Measurements from ENCODE around the gene COX5B.
A peak's percentile ranks its signal among the peaks of the same experiment; 100 is the strongest.
"Not testable (repeated sequence)": the region's sequence is repeated elsewhere in the genome, so short reads cannot be mapped to it uniquely, and the experiment has no call there.

The COX5B gene

GRCh38 chr2:97673182-97673914 lies 27.5 kb downstream of the COX5B start:
- DNase-seq (ENCODE audit: low read depth, low spot score), result no peak

- DNase-seq (ENCODE audit: low read depth, low spot score), result no peak
Observed at GRCh38 chr2:97673915-97674283, 28.0 kb downstream of the COX5B start.

DNA sequence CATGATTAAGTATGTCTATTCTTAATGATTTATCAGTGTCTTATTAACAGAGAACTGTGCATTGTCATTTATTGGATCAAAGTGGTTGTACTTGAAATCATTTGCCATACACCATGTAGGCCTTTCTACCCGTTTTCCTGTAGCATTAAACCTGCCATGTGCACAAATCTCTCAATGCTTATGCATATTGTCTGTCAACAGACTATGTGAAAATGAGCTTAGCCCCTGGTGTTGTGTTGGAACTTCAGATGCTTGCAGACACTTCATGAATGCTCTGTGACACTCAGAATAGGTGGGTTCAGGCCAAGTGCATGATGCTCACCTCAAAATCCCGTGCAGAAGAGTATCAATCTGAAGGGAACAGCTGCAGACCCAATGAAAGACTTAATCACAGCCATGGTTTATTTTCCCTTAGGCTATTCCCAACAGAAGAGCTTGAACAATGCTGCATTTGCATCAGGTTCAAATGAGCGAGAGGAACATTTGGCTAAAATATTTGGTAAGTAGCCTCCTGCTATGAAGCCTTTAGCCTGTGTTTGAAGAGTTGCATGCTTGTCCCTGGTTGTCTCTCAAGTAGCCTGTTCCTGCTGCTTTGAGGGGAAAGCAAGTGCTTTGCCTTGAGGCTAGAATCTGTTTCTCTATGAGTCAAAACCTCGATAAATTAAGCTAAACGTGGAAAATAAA lies 29.7 kb downstream of the COX5B start:
- DNase-seq (ENCODE audit: low read depth, low spot score), result no peak

DNA sequence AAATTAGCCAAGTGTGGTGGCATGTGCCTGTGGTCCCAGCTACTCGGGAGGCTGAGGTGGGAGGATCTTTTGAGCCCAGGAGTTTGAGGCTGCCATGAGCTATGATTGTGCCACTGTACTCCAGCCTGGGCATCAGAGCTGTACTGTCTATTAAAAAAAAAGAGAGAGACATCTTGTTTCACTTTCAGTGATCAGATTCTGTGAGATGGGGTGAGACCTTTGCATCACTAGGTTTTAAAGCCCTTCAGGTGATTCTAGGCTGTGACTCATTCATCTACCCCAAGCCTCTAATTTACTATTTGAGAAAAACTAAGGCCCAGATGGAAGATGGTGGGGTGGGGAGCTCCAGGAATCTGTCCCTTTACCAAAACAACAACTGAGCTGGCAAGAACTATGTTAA lies 30.8 kb downstream of the COX5B start:
- DNase-seq (ENCODE audit: low read depth, low spot score), result no peak

DNA sequence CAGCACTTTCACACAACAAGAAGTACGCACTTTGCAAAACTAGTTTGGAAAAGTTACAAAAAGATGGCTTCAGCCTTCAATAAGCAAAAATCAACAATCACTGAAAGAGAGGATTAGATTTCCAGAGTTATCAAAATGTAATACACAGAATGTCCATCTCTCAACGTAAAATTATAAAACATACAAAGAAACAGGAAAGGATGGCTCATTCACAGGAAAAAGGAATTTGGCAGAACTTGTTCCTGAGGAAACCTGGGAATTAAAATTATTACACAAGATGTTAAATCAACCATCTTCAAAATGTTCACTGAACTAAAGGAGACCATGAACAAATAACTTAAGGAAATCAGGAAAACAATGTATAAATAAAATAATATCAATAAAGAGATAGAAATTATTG lies 31.6 kb downstream of the COX5B start:
- no peak for DNase-seq (ENCODE audit: low read depth, low spot score)

GRCh38 chr2:97678298-97678697 lies 32.4 kb downstream of the COX5B start:
- no peak for DNase-seq (ENCODE audit: low read depth, low spot score)

- not testable (repeated sequence) for DNase-seq (ENCODE audit: low read depth, low spot score)
Observed at GRCh38 chr2:97687235-97687634, 41.4 kb downstream of the COX5B start.

GRCh38 chr2:97688062-97688827 lies 42.4 kb downstream of the COX5B start:
- DNase-seq (ENCODE audit: low read depth, low spot score), result no peak

DNA sequence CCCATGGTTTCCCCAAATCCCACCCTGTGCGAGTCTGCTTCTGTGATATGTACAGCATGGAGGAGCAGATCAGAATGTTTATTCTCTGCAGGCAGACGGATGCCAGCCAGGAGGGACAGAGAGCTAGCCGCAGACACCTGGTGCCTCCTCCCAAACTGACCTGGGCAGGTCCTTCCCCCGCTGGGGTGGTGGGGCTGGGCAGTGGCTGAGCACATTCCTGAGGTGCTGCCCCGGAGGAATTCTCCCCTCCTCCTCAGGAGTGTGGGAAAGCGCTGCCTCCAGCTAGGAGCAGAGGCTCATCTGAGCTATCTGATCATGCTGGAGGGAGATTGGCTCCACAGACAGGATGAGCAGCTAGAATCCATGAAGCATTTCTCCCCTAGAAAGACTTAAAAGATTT lies 45.3 kb downstream of the COX5B start:
- DNase-seq (ENCODE audit: low read depth, low spot score), result no peak

- no peak for DNase-seq (ENCODE audit: low read depth, low spot score)
Observed at GRCh38 chr2:97693476-97693875, 47.6 kb downstream of the COX5B start.

DNA sequence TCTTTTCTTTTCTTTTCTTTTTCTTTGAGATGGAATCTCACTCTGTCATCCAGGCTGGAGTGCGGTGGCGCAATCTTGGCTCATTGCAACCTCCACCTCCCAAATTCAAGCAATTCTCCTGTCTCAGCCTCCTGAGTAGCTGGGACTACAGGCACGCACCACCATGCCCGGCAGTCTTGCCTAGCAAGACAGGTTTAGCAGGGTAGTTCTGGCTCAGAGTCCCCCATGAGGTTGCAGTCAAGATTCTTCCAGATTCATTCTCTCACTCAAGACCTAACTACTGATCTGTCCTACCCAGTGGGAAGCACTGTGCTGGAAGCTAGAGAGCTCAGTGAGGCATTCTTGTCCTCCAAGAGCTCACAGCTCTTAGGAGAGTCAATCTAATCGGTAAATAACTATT lies 49.9 kb downstream of the COX5B start:
- no peak for DNase-seq (ENCODE audit: low read depth, low spot score)

DNA sequence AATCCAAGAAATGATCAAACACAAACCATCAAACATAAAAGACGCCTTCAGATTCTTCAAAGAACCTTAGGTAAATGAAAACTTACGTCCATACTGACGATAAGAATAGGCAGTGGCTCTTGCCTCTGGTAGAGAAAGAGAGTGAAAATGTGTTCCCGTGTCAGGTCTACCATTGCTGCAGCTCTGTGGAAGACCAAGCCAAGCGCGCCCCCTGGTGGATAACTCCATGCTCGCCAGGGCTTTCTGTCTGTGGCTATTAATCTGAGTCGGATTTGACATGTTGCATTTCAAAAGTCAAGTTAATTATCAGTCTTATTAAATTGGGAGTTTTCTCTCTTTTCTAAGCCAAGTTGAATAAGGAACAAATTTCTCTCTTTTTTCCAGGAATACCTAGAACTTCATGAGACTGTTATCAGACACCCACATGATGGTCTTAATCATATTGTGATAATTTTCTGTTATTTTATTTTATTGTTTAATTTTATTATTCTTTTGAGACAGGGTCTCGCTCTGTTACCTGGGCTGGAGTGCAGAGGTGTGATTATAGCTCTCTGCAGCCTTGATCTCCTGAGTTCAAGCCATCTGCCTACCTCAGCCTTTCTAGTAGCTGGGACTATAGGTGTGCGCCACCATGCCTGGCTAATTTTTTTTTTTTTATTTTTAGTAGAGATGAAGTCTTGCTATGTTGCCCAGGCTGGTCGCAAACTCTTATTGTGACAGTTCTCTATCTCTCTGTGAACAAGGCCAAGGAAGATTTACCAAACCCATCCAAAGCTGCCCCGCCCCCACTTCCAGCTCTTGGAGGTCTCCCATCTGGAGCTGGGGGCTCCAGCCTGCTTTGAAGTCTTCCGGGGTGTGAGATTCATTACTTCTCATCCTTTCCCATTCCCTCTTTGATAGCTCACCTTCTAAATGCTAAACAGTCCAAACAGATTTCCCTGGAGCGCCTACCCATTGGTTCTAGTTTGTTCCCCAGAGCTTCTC lies 51.7 kb downstream of the COX5B start:
- peak; percentile 91 for DNase-seq (ENCODE audit: low read depth, low spot score)
